Activated naive CD8-positive, alpha-beta T cell treated with anti-CD3 and anti-CD28 coated beads, Interleukin-2, amount 10 ng/mL, durations not matched to agents 7 days and 5 days (primary cell): ENCODE data around the gene PPME1. TPM values are rescaled to one million over a fixed set of nuclear protein-coding genes. Genes with fewer than 3 reads are reported as not detected.

Experiments used
- ATAC-seq: fragments of 150-1000 bp; cut with Tn5 transposase; one replicate; pipeline ENCODE4 v1.10.0; 2021; ENCODE audit warnings: low read depth, moderate library complexity
- POLR2A ChIA-PET: fragments of 350-600 bp; sonication (Branson Sonifier 250); formaldehyde crosslinking; loops from one replicate; lab custom pipeline; 2021; ENCODE audit warnings: antibody characterized with exemption; lab: Charles Lee
- DNase-seq: peaks from one replicate; pipeline ENCODE4 v3.0.0; 2021
- H3K27ac Mint-ChIP-seq: one replicate; pipeline ENCODE4 v1.8.0; 2022; ENCODE audit warnings: mild to moderate bottlenecking, mixed read lengths
- H3K27me3 Mint-ChIP-seq: one replicate; pipeline ENCODE4 v1.8.0; 2022; ENCODE audit warnings: mild to moderate bottlenecking, moderate library complexity, mixed read lengths
- H3K36me3 Mint-ChIP-seq: one replicate; pipeline ENCODE4 v1.8.0; 2021; ENCODE audit warnings: mild to moderate bottlenecking, mixed read lengths
- H3K4me1 Mint-ChIP-seq: one replicate; pipeline ENCODE4 v1.8.0; 2021; ENCODE audit warnings: mixed read lengths
- H3K4me3 Mint-ChIP-seq: one replicate; pipeline ENCODE4 v1.8.0; 2022; ENCODE audit warnings: mild to moderate bottlenecking, moderate library complexity, mixed read lengths
- H3K9me3 Mint-ChIP-seq: one replicate; pipeline ENCODE4 v1.8.0; 2021; ENCODE audit warnings: mixed read lengths
- total RNA-seq, 2 experiments: library from RNA; stranded (reverse); gene quantifications; one replicate each; pipeline ENCODE4 v1.2.3, GENCODE V29; 2021

The PPME1 gene
- total RNA-seq, 2 experiments from 2014 or later = 29.2 to 29.7 TPM

DNA sequence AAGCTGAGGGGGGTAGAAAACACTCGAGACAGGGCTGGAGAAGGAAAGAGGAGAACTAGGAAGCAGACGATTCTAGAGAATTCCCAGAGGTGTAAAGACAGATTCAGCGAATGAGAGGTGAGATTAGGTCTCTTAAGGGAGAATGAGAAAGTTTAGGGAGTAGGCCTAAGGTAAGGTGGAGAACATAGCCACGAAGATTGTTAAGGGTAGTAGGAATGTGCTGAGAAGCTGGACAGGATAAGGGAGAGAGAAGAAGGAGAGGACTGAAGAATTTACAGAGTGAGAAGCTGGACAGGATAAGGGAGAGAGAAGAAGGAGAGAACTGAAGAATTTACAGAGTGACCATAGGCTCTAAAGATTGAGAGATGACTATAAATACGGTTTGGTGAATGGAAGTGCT is 908 bp downstream of the PPME1 start:
- Mint-ChIP-seq H3K36me3 (peaks cover 10% of the 10 kb centered on the region), H3K27ac (no peak overlapping the region), H3K4me1 (peaks cover 16% of the 10 kb centered on the region), H3K4me3 (no peak overlapping the region), H3K27me3 (no peaks in the 10 kb centered on the region), H3K9me3 (no peaks in the 10 kb centered on the region)
- POLR2A ChIA-PET = interaction anchor here (2.9 to 3.1 kb wide), 2 partner anchors 190 to 200 kb away, joined by 20 to 38 read pairs; partner anchors contain the start of gene UCP2
- DNase-seq (no peak), ATAC-seq (no peak)

DNA sequence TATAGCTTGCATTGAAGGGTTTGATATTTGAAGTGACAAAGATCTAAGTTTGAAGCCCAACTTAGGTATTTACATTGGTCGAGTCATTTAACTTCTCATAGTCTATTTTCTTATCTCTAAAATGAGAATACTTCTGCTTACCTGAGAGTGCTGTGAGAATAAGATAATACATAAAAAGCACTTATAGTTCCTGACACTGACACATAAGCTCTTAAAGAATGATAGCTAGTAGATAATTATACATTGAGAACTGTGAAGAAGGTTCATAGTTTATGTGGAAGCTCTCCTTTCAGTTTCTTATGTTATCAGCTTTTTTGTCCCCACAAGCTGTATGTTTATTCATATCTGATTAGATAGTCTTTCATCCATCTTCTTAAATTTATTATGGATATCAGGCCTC is 4.8 kb downstream of the PPME1 start:
- POLR2A ChIA-PET = no interaction called here
- Mint-ChIP-seq H3K4me3 (no peak overlapping the region), H3K4me1 (peaks cover 16% of the 10 kb centered on the region), H3K27ac (no peak overlapping the region), H3K36me3 (peaks cover 13% of the 10 kb centered on the region), H3K9me3 (no peaks in the 10 kb centered on the region), H3K27me3 (no peaks in the 10 kb centered on the region)
- ATAC-seq = no peak
- DNase-seq = no peak

- Mint-ChIP-seq H3K27me3 (no peaks in the 10 kb centered on the region), H3K4me1 (peaks cover 14% of the 10 kb centered on the region), H3K4me3 (no peak overlapping the region), H3K27ac (no peak overlapping the region), H3K9me3 (no peaks in the 10 kb centered on the region), H3K36me3 (peaks cover 14% of the 10 kb centered on the region)
- POLR2A ChIA-PET = no interaction called here
- no peak for ATAC-seq
- no peak for DNase-seq
These were observed 8.4 kb downstream of the PPME1 start for GRCh38 chr11:74179234-74180052.

GRCh38 chr11:74182635-74183034 is 11.5 kb downstream of the PPME1 start:
- Mint-ChIP-seq H3K27ac (no peak overlapping the region), H3K36me3 (peaks cover 19% of the 10 kb centered on the region), H3K4me1 (peaks cover 16% of the 10 kb centered on the region), H3K4me3 (no peak overlapping the region), H3K27me3 (no peaks in the 10 kb centered on the region), H3K9me3 (no peaks in the 10 kb centered on the region)
- POLR2A ChIA-PET = no interaction called here
- no peak for ATAC-seq
- no peak for DNase-seq

DNA sequence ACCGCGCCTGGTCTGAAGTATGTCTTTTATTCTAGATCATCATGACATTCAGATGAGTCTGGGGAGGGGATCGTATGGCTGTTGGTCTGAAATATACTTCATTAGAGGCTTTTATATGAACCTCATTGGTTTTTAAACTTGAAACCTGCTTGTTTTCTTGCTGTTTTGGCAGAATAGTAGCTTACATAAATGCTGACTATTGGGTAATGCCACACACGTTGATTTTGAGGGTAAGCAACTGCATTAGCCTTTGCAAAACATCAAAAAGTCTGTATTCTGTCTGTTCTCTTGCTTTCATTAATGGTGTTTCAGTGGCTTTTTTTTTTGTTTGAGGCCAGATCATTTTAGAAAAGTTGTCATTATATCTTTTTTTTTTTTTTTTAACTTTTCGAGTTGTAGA is 14.2 kb downstream of the PPME1 start:
- DNase-seq (no peak), ATAC-seq (no peak)
- Mint-ChIP-seq H3K9me3 (no peaks in the 10 kb centered on the region), H3K36me3 (peaks cover 24% of the 10 kb centered on the region), H3K27me3 (no peaks in the 10 kb centered on the region), H3K27ac (no peak overlapping the region), H3K4me1 (peaks cover 9% of the 10 kb centered on the region), H3K4me3 (no peak overlapping the region)
- POLR2A ChIA-PET = no interaction called here

DNA sequence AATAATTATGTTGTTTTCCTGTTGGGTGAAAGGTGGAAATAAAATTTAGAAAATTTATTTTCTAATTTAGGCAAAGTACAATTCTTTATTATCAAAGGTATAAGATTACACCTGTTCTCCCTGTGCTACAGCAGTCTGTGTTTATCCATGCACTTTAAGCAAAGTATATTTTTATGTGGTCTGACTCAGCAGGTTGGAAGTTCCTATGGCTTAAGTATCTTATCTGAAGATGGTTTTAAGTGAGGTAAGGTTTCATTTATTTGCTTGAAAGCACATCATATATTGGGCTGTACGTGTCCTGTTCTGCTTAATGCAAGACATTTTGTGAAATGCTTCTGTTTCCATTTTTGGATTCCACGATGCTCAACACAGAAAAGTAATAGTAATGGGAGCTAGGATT is 14.6 kb downstream of the PPME1 start:
- no peak for ATAC-seq
- Mint-ChIP-seq H3K4me1 (peaks cover 9% of the 10 kb centered on the region), H3K27me3 (no peaks in the 10 kb centered on the region), H3K4me3 (no peak overlapping the region), H3K9me3 (peaks cover 3% of the 10 kb centered on the region), H3K36me3 (peaks cover 28% of the 10 kb centered on the region), H3K27ac (no peak overlapping the region)
- POLR2A ChIA-PET = no interaction called here
- DNase-seq = no peak

DNA sequence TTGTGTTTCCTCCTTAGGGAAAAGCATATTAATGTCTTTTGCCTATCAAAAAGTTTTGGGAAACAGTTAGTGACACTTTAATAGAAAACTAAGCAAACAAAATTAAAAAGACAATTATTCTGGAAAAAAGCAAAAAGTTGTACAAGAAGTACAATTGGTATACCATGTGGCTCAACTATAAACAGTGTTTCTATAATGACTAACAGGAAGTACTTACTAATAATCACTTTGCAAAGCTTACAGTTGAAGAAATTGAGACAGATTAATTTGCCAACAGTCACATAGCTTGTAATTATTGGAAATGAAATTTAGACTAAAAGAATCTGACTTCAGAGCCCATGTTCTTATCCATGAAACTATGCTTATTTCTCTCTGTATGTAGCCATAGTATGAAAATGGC is 24.7 kb downstream of the PPME1 start:
- POLR2A ChIA-PET = no interaction called here

GRCh38 chr11:74196781-74197486 is 25.8 kb downstream of the PPME1 start:
- ATAC-seq (no peak), DNase-seq (no peak)
- POLR2A ChIA-PET = interaction anchor here (0.6 kb wide), 1 partner anchor 43 kb away, joined by 4 read pairs; no protein-coding TSS in a partner anchor
- H3K4me1 Mint-ChIP-seq = no peaks in the 10 kb centered on the region
- H3K9me3 Mint-ChIP-seq = peaks cover 8% of the 10 kb centered on the region
- H3K27ac Mint-ChIP-seq = no peak overlapping the region
- peaks cover 28% of the 10 kb centered on the region for H3K36me3 Mint-ChIP-seq
- no peaks in the 10 kb centered on the region for H3K27me3 Mint-ChIP-seq
- no peak overlapping the region for H3K4me3 Mint-ChIP-seq

More for the DNA sequence above, 24.7 kb downstream of the PPME1 start:
- ATAC-seq (no peak), DNase-seq (no peak)
- Mint-ChIP-seq H3K36me3 (peaks cover 32% of the 10 kb centered on the region), H3K4me1 (no peaks in the 10 kb centered on the region), H3K27me3 (no peaks in the 10 kb centered on the region), H3K27ac (no peak overlapping the region), H3K4me3 (no peak overlapping the region), H3K9me3 (peaks cover 9% of the 10 kb centered on the region)

- Mint-ChIP-seq H3K4me3 (no peak overlapping the region), H3K9me3 (peaks cover under 1% of the 10 kb centered on the region), H3K4me1 (no peaks in the 10 kb centered on the region), H3K27me3 (no peaks in the 10 kb centered on the region), H3K36me3 (peaks cover 34% of the 10 kb centered on the region), H3K27ac (no peak overlapping the region)
- POLR2A ChIA-PET = no interaction called here
- ATAC-seq (no peak), DNase-seq (no peak)
These were observed 32.9 kb downstream of the PPME1 start for GRCh38 chr11:74203966-74204365.

GRCh38 chr11:74204701-74205100 is 33.6 kb downstream of the PPME1 start:
- no peak for DNase-seq
- Mint-ChIP-seq H3K4me1 (no peaks in the 10 kb centered on the region), H3K4me3 (no peak overlapping the region), H3K27me3 (no peaks in the 10 kb centered on the region), H3K36me3 (peaks cover 32% of the 10 kb centered on the region), H3K27ac (no peak overlapping the region), H3K9me3 (no peaks in the 10 kb centered on the region)
- no peak for ATAC-seq
- POLR2A ChIA-PET = no interaction called here

DNA sequence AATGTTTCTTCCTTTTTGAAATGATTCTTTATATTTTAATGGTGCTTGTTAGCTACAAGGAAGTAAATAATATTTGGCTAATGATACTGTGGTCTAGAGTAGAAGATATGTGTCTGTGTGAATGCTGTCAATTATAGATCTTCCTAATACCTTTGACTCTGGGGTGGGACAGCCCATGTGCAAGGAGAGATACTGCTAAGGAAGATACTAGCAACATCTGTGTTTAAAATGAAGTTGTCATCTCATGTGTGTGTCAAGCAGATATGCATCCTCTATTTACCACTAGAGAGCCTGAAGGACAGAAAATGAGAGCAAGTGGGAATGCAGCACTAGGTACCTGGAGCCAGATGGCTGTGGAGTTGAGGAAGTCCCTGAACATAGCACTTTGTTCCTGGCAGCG is 34.1 kb downstream of the PPME1 start:
- Mint-ChIP-seq H3K27ac (no peak overlapping the region), H3K9me3 (no peaks in the 10 kb centered on the region), H3K36me3 (peaks cover 33% of the 10 kb centered on the region), H3K4me1 (no peaks in the 10 kb centered on the region), H3K4me3 (no peak overlapping the region), H3K27me3 (no peaks in the 10 kb centered on the region)
- POLR2A ChIA-PET = no interaction called here
- no peak for ATAC-seq
- no peak for DNase-seq

- Mint-ChIP-seq H3K27ac (no peak overlapping the region), H3K4me3 (no peak overlapping the region), H3K4me1 (no peaks in the 10 kb centered on the region), H3K36me3 (peaks cover 35% of the 10 kb centered on the region), H3K9me3 (no peaks in the 10 kb centered on the region), H3K27me3 (no peaks in the 10 kb centered on the region)
- ATAC-seq (no peak), DNase-seq (no peak)
- POLR2A ChIA-PET = no interaction called here
These were observed 35.7 kb downstream of the PPME1 start for GRCh38 chr11:74206746-74207145.

GRCh38 chr11:74208507-74208906 is 37.4 kb downstream of the PPME1 start:
- POLR2A ChIA-PET = no interaction called here
- no peak for ATAC-seq
- no peaks in the 10 kb centered on the region for H3K27me3 Mint-ChIP-seq
- peaks cover 43% of the 10 kb centered on the region for H3K36me3 Mint-ChIP-seq
- no peaks in the 10 kb centered on the region for H3K4me1 Mint-ChIP-seq
- no peak overlapping the region for H3K4me3 Mint-ChIP-seq
- DNase-seq = no peak
- H3K9me3 Mint-ChIP-seq = peaks cover 1% of the 10 kb centered on the region
- H3K27ac Mint-ChIP-seq = no peak overlapping the region

DNA sequence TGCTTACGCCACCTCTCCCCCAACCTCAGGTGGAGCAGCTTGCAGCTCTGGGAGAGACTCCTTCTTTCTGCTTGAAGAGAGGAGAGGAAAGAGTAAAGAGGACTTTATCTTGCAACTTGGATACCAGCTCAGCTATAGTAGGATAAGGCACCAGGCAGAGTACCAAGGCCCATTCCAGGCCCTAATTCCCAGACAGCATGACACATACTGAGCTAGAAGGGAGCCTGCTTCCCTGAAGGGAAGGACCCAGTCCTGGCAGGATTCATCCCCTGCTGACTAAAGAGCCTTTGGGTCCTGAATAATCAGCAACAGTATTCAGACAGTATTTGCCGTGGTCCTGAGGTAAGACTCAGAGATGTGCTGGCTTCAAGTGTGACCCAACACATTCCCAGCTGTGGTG is 41.4 kb downstream of the PPME1 start:
- Mint-ChIP-seq H3K4me3 (no peak overlapping the region), H3K27ac (no peak overlapping the region), H3K4me1 (no peaks in the 10 kb centered on the region), H3K27me3 (no peaks in the 10 kb centered on the region), H3K36me3 (peaks cover 54% of the 10 kb centered on the region), H3K9me3 (peaks cover 10% of the 10 kb centered on the region)
- DNase-seq (no peak), ATAC-seq (no peak)
- POLR2A ChIA-PET = no interaction called here
